ENCODE results near the gene PTPRE. TPM values are rescaled to one million over a fixed set of nuclear protein-coding genes. Genes with fewer than 3 reads are reported as not detected.

PTPRE gene
- total RNA-seq, 1 donor from 2014 or later, result 20.9 TPM

DNA sequence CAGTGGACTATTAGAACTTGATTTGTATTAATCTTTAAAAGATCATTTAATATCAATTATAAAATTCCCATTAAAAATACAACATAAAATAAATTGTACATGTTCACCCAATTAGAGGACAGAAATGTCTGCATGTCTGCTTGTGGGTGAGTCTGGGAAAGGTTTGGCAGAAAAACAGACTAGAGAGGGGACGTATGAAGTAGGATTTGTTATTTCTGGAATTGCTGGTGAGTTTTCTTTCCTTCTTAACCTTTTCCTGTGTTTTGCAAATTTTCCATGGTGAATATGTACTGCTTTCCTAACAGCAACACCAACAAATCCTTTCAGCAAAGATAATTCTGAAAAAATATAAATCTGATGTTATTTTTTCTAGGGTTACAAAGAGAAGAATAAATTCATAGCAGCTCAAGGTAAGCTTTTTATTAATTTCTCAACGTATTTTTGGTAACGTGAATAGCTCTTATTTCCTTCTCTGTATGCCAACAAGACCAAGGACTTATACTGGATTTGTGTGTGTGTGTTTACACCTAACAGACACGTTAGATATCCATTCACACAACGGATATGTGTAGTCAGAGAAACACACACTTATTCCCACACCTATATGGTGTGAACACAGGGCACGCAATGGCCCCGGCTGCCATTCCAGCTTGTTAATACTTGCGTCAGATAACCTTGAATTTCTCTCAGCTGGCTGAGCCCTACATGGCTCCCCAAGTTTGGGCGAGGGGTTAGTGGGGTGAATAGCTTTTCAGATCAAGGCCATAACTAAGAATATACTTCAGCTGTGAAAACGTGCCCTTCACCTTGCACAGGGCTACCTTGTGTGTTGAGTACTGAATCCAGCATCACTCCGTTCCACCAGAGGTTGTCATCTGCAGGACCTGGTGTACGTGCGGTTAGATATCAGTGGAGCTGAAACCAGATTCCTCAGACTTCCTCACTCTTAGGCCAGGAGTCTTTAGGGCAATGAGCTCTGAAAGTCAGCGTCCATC, 154.7 kb downstream of the PTPRE start:
- DNase-seq, result no peak

DNA sequence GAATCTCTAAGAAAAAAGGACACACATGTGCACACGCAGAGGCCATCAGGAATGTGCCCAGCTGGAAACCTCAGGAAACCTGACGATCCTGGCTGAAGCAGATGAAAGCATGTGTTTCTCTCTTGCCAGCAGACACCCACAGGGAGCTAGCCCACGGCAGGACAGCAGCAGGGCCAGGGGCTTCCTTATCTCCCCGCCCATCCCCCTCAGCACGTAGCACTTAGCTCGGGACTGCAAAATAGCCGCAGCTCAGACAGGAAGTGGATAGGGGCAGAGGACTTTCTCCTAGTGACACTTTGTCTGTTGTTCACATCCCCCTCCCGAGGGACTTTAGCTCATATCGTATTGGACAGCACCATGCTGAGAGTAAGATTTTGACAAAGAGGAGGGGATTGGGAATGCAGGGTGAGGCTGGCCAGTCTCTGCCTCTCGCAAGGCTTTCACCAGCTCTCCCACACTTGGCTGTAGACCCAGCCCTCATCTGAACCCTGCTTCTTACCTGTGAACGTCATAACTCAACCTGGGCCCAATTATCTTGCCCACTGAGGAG, 155.5 kb downstream of the PTPRE start:
- no peak for DNase-seq

DNA sequence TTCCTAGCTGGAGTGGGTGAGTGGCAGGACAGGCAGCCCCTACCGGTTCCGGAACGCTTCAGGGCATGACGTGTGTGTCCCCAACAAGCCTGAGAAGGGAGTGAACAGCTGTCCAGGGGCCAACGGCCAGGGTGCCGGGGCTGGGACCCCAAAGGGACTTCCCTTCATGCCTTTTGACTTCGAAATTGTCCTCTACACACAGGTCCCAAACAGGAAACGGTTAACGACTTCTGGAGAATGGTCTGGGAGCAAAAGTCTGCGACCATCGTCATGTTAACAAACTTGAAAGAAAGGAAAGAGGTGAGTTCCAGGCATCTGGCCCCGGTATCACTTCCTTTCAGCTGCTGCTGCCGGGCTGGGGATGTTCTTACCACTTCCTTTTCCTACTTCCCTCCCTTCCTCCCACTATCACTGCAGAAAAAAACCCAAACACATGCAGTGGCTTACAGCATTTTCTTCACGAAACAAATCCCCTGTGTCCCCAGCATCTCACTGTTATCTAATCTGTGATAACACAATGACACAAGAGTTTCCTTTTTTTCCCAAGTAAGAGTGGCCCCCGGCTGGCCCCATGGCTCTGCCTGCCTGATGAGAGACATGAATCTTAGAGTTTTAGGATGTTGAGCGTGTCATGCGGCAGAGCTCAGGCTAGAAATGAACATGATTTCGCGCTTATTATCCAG, 156.1 kb downstream of the PTPRE start:
- no peak for DNase-seq

DNA sequence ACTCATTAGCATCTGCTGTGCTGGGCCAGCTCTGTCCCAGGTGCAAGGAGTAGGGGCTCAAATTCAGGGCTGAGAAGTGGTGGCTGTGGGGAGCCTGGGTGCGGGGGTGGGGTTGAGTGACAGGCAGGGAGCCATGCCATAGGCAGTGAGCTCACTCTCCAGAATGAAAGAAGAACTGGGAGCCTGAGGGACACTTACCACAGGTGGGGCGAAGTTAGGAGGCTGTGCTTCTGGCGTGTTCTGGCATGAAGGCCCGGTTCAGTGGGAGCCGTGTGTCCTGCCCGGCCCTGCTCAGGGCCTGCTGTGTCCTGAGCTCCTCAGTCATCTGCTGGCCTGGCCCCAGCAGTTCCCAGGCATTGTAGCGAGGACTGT, 156.8 kb downstream of the PTPRE start:
- DNase-seq, result no peak

DNA sequence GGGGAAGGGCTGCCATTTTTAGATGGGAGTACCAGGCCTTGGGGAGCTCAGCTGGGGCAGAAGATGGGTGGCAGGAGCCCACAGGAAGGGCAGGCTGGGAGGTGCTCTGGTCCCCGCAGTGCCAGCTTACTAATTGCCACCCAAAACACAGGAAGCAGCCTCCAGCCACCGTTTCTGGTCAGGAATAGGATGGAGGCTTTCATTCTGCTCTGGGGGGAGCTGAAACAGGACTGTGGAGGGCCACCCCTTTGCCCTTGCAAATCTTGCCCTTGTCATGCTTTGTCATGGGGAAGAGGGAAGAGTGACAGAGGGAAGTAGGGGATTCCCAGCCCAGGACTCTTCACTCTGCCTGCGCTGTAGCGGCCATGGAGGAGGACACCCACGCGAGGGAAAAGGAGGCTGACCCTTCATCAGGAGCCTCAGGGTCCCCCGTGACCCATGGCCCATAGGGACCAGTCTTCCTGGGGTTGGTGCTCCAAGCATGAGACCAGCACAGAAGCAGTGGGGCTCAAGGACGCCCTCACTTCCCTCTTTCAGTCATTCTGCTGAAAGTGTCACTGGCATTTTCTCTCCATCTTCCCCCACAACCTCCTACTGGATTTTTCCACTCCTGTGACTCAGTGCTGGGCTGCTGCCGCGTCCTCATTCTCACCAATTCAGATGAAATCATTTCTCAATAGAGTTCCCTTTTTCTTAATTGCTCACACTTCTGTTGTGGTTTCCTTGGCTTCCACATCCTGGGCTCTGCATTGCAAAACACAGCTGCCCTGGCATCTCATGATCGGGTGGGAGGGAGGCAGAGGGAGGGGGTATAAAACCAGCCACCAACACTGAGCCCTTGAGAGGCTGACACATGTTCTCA, 157.4 kb downstream of the PTPRE start:
- DNase-seq, result peak; percentile 53

DNA sequence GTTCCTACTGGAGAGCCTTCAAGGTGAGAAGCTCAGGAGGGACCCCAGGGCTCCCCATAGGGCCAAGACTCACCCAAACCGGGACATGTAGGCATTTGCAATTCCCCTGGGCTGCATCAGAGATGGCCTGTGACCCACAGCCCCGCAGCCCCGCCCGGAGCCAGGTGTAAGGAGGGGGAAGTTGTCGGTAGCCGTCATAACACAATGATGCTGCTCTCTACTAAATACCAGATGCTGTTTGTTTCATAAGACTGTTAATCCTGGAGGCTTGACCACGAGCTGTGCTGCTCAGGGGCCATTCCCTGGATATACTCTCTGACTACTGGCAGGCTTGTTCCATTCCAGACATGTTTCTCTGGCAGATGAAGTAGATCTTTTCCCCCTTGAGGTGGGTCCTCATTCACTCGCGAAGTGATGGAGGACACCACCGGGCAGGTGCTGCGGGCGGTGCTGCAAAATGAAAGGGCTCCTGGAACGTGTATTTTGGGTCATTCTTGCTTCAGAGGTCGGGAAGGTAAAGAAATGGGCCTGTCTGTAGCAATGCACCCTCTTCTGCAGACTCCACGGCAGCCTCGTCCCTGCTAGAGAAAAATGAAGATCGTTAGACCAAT, 158.2 kb downstream of the PTPRE start:
- no peak for DNase-seq

DNA sequence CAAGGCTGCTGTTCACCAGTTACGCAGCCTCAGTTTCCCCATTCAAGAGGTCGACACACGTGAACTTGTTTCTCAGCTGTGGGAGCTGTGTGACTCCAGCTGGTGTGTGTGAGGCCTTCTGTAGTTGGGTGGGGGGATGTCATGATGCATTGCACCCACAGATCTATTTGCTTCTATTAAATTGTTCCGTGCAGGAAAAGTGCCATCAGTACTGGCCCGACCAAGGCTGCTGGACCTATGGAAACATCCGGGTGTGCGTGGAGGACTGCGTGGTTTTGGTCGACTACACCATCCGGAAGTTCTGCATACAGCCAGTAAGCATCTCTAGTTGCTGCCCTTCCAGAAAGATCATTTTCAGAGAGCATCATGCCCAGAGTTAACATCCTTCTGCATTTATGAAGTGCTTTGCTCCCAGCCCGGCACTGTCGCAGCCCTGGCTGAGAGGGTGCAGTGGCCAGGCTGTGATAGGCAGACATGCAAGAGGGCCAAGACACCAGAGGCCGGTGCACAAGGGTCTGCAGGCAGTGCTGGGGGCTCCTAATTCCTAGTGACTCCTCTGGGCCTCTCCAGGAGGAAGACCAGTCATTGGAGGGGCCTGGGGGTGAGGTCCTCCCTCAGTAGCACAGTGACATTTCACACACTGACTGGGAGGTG, 159.1 kb downstream of the PTPRE start:
- DNase-seq, result no peak

DNA sequence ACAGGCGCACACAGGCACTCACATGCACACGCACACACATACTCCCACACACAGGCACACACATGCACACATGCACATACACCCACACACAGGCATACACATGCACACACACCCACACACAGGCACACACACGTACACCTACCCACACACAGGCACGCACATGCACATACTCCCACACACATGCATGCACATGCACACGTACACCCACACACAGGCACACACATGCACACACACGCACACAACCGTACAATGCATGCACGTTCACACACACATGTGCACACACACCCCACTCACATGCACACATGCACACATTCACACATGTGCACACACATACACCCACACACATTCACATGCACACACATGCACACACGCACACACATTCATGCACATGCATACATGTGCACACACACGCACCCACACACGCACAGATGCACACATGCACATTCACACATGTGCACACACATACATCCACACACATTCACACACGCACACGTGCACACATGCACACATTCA, 160.0 kb downstream of the PTPRE start:
- no peak for DNase-seq

DNA sequence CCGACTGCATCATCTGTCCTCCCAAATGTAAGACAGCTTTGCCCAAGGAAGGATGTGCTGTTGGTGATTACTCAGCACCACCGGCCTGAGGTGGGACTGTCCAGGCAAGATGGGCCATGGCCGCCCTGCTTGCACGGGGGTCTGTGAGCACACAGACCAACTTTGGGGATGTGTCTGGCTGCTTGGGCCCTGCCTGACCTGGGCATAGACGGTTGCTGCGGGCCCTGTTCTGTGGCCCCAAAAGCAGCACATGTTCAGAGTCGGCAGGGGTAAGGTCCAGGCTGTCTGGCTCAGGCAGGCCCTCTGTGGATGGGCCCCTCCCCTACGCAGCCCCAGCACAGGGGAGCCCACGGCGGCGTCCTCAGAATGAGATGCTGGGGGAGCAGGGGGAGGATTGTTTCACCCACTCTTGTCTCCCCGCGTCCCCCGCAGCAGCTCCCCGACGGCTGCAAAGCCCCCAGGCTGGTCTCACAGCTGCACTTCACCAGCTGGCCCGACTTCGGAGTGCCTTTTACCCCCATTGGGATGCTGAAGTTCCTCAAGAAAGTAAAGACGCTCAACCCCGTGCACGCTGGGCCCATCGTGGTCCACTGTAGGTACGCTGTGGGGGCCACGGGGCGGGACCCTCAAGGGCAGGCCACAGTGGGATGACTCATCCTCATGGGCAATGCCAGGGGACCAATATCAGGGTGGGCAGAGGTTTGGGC, 160.9 kb downstream of the PTPRE start:
- no peak for DNase-seq

DNA sequence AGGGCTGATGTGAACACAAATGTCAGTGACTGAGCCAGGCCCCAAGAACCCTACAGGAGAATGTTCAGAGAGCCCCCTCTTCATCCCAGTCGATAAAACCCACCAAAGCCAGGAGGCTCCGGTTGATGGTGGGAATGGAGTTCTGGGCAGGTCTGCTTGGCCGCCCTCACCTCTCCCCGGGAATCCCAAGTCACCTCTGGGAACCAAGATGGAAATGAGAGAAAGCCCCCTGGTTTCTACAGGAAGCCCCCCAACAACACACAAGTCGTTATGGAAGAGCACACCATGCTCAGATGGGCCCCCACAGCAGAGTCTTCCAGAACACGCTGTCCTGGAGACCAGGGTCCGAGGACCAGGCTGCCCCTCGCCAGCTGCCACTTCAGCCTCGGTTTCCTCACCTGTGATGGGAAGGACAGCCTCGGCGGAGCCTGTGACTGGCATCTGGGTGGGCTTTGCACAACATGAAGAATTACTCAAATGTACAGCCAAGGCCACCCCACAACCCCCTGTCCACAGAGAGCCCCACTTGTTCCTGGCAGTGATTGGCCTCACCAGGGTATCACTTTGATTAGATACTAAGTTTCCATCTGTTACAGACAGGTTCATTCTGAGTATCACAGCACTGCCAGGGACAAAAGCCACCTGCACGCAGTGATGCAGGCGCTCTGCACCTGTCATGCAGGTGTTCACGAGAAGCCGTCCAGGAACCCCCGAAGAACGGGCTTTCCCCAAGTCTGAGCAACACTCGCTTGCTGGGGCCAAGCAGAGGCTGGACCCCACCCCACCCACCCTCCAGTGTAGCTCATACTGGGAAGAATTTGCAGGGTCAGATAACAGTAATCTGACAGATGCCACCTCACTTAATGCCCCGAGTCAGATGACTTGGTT, 161.7 kb downstream of the PTPRE start:
- no peak for DNase-seq

DNA sequence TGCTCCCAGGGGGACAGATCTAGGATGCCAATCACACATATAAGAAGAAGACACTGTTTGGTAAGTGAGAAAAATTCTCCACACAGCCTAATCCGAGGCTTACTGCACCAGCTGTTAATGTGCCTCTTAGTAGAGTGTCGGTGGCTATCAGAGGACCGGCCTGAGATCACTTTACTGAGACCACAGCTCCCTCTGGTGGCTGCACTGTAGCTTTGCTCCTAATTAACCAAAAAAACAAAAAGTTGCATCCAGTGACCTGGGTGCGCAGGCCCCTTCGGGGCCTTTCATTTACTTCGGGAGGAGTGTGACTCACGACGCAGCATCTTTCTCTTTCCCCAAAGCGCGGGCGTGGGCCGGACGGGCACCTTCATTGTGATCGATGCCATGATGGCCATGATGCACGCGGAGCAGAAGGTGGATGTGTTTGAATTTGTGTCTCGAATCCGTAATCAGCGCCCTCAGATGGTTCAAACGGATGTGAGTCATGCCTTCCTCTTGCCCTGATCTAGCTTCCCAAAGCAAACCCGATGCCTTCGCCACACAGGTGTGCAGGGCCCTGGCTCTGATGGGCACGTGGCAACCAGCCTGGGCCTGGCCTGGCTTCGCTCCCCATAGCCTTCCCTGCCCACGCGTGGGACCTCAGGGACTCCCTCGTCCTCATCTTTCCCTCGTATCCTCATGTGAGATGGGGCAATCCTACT, 162.6 kb downstream of the PTPRE start:
- DNase-seq, result peak; percentile 95

DNA sequence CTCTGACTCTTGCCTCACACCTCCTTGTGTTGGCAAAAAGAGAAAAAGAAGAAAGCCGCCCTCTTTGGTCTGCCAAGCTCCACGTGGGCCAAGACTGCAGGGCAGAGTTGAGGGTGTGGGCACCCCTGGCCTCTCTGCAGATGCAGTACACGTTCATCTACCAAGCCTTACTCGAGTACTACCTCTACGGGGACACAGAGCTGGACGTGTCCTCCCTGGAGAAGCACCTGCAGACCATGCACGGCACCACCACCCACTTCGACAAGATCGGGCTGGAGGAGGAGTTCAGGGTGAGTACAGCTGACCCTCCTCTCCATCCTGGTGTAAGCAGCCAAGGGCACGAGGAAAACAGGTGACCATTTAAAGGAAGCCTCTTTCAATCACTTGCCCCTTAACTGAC, 163.3 kb downstream of the PTPRE start:
- DNase-seq, result no peak

DNA sequence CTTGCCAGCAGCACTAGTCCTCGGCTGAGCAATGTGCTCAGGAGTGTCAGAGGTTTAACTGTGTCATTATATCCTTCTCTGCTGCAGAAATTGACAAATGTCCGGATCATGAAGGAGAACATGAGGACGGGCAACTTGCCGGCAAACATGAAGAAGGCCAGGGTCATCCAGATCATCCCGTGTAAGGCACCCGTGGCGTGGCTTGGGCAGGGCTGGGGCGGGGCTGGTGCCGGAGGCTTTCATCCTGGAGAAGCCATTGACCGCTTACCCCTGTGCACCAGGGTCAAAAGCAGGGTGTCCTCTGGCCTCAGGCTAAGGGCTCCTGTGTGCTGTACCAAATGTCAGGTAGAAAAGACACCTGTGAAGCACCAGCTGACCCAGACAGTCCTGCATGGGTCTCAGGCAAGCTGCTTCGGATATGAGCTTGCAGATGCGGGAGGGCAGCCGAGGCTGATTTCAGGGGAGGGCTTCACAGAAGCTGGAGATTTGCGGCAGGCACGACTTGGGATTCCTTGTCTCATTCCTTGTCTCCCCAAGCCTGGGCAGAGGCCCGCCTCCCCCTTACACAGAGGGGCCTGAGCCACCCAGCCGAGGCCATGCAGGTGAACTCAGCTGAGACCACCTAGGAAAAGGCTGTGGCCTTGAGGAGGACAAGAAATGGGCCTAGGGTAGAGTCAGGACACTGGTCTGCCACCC, 164.0 kb downstream of the PTPRE start:
- DNase-seq, result no peak

DNA sequence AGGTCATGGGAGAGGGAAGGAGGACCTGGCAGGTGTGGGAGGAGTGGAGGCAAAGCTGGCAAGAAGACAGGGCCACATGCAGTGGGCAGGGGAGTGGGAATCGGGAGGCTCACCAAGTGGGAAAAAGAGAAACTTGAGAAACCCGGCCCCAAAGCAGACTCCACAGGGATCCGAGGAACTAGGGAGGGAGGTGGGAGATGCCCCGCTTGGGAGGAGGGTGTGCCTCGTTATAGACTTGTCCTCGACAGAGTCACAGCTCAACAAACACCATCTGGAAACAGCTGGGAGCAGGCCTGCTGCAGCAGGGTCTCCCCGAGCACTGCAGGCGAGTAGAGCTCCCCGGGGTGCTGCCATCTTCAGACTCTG, 164.5 kb downstream of the PTPRE start:
- DNase-seq, result no peak

DNA sequence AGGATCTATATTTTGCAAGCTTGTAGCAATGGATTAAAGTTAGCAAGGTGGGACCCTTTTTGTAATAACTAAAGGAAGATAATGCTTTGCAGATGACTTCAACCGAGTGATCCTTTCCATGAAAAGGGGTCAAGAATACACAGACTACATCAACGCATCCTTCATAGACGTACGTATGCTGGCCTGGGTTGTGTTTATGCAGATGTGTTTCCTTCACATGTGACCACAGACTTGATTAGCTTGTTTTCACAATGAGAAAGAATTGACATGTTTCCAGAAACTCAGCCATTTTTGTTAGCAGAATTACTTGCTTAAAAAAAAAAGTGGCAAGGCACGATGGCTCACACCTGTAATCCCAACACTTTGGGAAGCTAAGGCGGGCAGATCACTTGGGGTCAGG, 165.1 kb downstream of the PTPRE start:
- DNase-seq, result peak; percentile 61

DNA sequence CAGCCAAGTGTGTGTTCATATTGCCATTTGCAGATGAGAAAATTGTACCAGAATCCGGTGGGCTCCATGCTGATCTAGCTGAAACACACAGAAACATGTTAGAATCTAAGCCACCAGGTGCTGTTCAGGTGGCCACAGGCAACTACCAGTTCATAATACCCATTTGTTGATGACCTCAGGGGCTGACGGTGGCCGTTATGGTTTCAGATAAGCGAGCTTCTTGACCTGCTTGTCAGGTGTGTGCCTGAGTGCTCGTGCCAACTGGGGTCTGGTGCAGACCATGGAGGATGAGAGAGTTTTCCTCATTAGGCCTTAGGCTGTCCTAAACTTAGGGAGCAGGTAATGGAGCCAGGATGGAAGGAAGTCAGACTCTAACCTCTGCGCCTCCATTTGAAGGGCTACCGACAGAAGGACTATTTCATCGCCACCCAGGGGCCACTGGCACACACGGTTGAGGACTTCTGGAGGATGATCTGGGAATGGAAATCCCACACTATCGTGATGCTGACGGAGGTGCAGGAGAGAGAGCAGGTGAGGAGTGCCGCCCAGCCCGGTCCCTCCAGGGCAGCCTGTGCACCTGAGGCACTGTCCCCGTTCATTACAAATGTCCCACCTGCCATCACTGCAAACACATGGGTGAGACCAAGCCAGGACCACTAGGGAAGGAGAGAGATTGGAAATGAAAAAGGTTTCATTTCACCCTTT, 166.2 kb downstream of the PTPRE start:
- no peak for DNase-seq

DNA sequence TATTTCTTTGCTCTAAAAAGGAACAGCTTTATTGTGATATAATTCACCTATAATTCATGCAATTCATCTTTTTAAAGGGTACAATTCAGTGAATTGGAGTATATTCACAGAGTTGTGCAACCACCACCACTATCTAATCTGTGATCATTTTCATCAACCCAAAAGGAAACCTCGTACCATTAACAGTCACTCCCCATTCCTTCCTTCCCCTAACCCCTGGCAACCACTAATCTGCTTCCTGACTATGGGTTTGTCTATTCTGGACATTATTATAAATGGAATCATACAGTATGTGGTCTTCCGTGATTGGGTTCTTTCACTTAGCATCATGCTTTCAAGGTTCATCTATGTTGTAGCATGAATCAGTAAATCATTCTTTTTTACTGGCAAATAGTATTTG, 167.0 kb downstream of the PTPRE start:
- no peak for DNase-seq
